Tibial nerve (tissue), 4 donors: ENCODE data around the gene ZCWPW1.

Experiments
- CTCF ChIP-seq, 5 experiments: fragments of 200-600 bp in 3 of 5; fragments of 450-650 bp in 2 of 5; sonication (generic) in 3 of 5; IDR thresholded peaks; one replicate each; pipeline ENCODE4 v1.5.1; 2016 to 2019; ENCODE audit warnings: antibody characterized with exemption in 5 of 5, mild to moderate bottlenecking in 3 of 5, moderate library complexity in 2 of 5
- EP300 ChIP-seq, 2 donors: sonication (generic); formaldehyde crosslinking; IDR thresholded peaks; one replicate each; pipeline ENCODE4 v1.6.1; 2017; ENCODE audit warnings: antibody characterized with exemption in 2 of 2, mild to moderate bottlenecking in 1 of 2
- POLR2A ChIP-seq, 2 donors: fragments of 450-650 bp; IDR thresholded peaks; one replicate each; pipeline ENCODE4 v1.6.1; 2017; ENCODE audit warnings: antibody characterized with exemption in 2 of 2, mild to moderate bottlenecking in 2 of 2, moderate library complexity in 2 of 2

DNA sequence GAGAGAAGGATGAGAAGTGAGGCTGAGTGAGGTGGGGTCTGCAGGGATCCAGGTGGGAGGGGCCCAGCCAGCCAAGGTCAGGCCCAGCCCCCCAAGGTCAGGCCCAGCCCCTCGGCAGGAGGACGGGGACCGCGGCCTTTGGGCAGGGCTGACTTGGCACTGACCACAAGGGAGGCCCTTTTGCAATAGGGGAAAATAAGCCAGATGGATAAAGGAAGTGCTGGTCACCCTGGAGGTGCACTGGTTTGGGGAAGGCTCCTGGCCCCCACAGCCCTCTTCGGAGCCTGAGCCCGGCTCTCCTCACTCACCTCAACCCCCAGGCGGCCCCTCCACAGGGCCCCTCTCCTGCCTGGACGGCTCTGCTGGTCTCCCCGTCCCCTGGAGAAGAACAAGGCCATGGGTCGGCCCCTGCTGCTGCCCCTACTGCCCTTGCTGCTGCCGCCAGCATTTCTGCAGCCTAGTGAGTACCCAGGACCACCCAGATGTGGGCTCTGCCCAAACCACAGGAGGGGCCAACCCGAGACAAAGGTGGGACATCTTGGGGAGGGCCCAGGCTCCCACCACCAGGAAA lies 55.2 kb downstream of the ZCWPW1 start, which contains the start of gene PILRA:
- TF ChIP-seq CTCF (IDR thresholded peaks at IDR 0.05) (no peak), POLR2A (IDR thresholded peaks at IDR 0.05) (peak in 1 of 2 donors; percentile 29), EP300 (IDR thresholded peaks at IDR 0.05) (peak in 1 of 2 donors; percentile 60)
